ENCODE measurements around the gene RFX1.

Gene RFX1

DNA sequence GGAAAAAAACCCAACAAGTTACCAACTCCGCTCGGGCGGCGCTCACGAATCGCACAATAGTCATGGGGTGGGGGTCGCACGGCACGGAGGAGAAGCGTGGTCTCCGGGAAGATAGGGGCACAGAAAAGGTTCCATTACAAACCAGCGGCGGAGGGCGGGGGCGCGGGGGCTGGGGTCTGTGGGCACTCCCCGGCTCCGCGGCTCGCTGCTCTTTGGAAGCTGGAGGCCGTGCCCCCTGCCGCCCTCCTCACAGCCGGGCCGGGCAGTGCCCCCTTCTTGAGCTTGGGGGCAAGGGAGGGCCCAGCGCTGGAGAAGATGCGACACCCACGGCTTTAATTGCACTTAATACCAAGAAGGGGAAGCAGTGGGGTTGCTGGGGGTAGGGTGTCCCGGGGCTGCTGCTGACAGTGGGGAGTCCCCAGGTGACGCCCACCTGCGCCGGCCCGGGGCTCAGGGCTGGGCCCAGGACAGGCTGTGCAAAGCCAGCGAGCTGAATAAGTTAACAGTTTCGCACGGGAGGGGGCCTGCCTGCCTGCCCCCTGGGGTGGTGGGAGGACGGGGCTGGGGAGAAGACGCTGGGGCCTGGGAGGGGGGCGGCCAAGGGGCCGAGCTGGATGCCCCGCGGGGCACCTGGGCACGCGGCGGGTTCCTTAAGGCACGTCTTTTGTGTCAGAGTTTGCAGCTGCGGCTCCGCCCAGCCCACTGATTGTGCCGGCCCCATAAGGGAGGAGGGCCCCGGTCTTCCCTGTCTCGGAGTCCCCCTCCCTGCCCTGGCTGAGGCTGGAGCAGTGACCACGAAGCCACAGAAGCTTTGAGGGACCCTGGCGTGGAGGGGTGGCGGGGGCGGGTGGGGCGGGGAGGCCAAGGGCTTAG, 44.1 kb downstream of the RFX1 start:
- no peak for DNase-seq (ENCODE audit: extremely low read depth in 1 of 2, low read depth in 1 of 2)

DNA sequence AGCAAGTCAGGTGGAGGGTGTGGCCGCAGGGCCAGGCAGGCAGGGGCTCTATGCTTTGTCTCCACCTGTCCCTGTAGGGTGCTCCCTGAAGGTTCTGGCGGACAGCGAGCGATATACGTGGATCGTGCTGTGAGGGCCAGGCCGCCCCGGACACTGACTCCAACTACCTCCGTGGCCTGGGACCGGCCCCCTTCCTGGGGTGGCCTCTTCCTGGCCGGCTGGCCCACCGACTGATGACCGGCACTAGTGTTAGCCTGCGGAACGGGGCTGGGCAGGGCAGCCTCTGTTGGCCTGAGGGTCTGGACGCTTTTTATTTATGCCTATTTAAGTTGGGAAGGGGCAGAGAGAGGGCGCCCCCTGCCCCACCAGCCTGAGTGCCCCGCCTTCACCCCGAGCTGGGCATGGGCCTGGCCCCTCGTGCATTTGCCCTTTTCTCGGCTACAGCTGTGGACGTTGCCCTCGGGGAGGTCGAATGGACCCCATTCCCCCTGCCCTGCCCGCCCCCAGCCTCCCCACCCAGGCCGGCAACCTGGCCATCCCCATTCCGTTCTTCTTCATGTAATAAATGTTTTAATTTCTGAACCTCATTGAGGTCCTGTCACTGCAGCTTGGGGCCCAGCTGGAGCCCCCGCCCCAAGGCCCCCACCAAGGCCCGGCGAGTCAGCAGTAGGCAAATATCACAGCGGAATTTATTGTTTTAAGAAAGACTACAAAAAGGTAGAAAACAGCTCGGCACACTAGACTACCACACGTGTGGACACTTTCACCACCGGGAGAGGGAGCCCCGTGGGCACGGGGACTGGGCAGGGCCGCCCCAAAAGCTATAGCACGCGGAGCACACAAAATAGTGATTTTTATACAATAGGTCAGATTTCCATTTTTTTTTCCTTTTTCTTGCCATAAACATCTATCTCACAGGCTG, 45.0 kb downstream of the RFX1 start:
- no peak for DNase-seq (ENCODE audit: extremely low read depth in 1 of 2, low read depth in 1 of 2)

DNA sequence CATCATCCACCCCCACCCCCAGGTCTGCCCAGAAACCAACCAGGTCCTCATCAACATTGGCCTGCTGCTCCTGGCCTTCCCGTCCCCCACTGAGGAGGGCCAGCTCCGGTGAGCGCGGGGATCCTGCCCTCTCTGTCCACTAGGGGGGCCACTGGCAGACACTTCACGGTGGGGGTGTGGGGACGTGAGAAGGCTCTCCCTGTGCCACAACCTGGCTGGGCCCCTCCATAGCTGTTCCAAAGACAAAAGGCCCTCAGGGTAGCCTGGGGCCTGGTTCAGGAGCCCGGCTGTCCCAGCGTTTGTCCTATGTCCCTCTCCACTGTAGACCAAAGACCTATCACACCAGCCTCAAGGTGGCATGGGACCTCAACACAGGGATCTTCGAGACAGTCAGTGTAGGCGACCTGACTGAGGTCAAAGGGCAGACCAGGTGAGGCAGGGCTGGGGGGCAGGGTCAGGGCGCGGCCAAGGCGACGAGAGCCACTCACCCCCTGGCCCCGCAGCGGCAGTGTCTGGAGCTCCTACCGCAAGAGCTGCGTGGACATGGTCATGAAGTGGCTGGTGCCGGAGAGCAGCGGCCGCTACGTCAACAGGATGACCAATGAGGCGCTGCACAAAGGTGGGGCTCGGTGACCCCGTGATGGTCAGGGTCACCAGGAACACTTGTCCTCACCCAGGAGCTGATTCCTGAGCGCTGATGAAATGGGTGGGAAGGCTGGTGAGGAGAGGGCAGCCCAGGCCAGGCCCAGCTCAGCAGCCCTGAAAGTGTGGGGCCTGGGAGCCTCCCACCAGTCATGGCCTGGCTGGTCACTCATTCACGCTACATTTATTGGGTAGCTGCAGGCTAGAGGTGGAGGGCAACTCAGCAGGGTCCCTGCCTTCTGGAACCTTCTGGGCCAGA, 45.9 kb downstream of the RFX1 start:
- no peak for DNase-seq (ENCODE audit: extremely low read depth in 1 of 2, low read depth in 1 of 2)

DNA sequence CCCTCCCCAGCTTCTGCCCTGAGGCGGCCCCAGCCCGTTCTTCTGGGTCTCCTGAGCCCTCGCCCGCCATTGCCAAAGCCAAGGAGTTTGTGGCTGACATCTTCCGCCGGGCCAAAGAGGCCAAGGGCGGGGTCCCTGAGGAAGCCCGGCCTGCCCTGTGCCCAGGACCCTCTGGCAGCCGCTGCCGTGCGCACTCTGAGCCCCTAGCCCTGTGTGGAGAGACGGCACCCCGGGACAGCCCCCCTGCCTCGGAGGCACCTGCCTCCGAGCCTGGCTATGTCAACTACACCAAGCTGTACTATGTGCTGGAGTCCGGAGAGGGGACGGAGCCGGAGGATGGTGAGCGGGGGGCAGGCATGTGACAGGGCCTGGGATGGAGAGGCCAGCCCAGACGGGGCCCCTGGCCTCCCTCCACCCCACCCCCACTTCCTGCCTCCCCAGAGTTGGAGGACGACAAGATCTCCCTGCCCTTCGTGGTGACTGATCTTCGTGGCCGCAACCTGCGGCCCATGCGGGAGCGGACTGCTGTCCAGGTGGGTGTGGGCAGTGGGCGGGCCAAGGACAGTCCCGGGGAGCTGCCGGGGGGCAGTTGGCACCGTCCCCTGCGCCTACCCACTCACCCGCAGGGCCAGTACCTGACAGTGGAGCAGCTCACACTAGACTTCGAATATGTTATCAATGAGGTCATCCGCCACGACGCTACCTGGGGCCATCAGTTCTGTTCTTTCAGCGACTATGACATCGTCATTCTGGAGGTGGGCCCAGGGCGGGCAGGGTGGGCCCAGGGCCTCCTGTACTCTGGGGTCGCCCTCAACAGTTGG, 46.8 kb downstream of the RFX1 start:
- DNase-seq (ENCODE audit: extremely low read depth in 1 of 2, low read depth in 1 of 2) = no peak

DNA sequence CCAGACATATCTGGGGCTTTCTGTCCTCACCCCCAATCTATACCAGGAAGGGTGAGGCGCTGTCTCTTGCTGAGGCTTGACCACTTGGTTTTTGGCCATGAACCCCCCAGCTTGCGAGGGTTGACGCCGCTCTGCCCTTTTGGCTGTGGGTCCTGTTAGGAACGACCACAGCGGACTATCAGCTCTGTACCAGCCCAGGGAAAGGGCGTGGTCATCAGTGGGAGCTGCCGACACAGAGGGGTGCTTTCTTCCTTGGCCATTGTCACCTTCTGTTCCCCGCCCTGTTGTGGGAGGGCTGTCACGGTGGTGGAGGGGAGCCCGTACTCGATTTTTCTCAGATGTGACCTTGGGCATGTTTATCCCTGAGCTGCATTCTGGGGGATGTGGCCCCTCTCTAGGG, 48.1 kb downstream of the RFX1 start:
- no peak for DNase-seq (ENCODE audit: extremely low read depth in 1 of 2, low read depth in 1 of 2)

DNA sequence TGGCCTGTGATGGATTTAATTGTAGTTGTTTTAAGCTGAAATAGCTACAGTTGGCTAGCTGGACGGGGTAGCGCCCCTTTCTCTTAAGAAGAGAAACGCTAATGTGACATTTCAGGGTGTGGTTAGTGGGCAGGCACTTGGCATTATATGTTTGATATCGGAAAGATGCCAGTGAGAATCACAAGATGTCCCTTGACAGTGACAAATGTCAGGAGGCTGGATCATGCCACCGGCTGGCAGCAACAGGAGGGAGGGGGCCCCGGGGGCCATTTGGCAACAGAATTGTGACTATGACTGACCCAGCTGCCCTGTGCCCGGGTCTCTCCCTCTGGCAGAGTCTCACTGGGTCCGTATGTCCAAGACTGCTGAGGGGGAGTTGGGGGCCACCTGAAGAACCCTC, 49.1 kb downstream of the RFX1 start:
- DNase-seq (ENCODE audit: extremely low read depth in 1 of 2, low read depth in 1 of 2) = no peak

DNA sequence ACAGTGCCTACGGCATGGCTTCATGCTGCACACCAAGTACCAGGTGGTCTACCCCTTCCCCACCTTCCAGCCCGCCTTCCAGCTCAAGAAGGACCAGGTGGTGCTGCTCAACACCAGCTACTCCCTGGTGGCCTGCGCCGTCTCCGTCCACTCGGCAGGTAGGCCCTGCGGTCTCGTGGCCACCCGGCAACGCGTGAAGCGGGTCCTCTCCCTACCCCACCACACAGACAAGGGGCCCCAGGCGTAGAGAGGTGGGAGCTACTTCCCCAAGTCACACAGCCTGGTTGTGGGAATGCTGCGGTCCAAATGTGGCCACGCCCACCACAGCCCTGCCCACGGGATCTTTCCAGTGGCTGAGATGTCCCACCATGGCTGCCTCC, 49.8 kb downstream of the RFX1 start:
- DNase-seq (ENCODE audit: extremely low read depth in 1 of 2, low read depth in 1 of 2) = no peak

DNA sequence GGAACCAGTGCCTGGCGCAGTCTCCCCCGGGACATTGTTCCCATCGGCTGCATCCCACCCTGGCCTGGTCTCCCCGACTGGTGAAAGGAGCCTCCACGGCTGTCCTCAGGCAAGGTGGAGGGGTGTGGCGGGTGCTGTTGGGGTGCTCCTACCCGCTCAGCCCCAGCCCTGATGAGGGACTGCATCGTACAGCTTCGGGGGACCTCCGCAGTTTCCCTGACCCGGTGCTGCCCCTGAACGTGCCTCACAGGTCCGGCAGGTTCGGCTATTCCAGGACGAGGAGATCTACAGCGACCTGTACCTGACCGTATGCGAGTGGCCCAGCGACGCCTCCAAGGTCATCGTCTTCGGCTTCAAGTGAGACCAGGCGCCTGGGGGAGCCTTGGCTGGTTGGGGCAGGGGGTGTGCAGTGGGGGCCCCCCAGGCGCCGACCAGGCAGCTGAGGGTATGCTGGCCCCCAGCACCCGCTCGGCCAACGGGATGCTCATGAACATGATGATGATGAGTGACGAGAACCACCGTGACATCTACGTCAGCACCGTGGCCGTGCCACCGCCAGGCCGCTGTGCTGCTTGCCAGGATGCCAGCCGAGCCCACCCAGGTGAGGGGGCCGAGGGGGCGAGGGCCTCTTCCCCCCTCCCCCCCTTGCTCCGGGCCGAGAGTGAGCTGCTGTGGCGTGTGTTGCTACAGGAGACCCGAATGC, 50.3 kb downstream of the RFX1 start:
- DNase-seq (ENCODE audit: extremely low read depth in 1 of 2, low read depth in 1 of 2) = no peak

DNA sequence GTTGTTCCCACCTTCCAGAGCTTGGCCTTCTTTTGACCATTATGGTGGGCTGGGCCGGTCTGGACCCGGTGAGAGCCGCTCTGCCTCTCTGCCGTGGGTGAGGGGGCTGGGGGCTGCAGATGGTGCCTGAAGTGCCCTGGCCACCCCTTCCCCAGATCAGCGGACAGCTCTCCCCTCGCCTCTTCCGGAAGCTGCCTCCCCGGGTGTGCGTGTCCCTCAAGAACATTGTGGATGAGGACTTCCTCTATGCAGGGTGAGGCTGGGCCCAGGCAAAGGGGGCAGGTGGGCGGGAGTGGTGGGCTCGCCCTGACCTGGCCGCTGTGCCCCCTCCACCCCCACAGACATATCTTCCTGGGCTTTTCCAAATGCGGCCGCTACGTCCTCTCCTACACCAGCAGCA, 51.9 kb downstream of the RFX1 start:
- DNase-seq (ENCODE audit: extremely low read depth in 1 of 2, low read depth in 1 of 2) = no peak

DNA sequence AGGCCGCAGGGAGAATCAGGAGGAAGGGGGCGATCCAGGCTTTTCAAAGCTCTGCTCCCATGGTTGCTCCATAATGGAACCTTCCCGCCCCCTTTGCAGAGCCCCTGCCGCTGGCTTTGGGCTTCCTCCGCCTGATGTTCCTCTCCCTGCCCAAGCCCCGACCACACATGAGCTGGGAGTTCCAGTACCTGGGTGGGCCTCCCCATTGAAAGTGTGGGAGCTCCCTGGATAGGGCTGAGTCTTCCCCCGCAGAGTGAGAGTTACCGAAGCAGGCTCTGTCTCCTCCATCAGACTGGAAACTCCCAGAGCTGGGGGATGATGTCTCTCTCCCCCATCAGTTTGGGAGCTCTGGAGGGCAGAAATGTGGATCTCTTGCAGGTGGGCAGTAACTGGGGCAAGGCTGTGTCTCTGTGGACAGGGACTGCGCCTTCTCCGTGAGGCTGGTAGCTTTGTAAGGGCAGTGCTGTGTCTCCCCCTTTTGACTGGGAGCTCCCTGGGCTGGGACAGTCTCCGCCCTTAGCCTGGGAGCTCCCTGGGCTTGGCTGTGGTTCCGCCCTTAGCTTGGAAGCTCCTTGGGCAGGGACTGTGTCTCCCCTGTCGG, 53.1 kb downstream of the RFX1 start:
- no peak for DNase-seq (ENCODE audit: extremely low read depth in 1 of 2, low read depth in 1 of 2)

DNA sequence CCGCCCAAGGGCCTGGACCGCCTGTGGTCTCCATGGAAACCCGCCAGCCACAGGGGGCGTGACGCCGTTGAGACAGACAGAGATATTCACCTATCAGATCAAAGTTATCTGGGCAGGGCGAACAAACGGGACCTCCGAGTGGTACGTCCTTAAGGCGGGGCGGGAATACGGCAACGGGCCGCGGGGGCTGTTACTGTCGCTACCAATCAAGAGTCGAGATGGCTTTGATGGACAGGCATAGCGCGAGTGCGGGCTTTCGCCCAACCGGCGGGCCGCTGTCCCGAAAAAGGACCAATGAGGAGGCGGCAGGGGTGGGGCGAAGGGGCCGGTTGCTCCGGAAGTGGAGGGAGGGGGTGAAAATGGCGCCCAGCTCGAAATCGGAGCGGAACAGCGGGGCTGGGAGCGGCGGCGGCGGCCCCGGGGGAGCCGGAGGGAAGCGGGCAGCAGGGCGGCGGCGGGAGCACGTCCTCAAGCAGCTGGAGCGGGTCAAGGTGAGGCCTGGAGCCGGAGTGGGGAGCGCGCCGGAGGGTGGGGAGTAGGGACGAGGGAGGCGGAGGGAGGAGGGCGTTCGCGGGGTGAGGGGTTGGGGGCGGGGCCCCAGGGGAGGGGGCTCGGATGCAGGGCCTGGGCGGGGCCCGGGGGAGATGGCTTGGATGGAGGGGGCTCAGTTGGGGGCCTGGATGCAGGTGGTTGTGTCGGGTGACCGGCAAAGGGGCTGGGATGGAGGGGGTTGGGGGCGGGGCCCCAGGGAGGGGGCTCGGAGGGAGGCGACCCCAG, 53.8 kb downstream of the RFX1 start, which contains the start of gene DCAF15:
Gene DCAF15 (plus strand): TSS at position 356 of the 777 bp plus-strand sequence. CDS start 4 bp downstream, at position 360.
- peak; percentile 97 to 99 for DNase-seq (ENCODE audit: extremely low read depth in 1 of 2, low read depth in 1 of 2)

DNA sequence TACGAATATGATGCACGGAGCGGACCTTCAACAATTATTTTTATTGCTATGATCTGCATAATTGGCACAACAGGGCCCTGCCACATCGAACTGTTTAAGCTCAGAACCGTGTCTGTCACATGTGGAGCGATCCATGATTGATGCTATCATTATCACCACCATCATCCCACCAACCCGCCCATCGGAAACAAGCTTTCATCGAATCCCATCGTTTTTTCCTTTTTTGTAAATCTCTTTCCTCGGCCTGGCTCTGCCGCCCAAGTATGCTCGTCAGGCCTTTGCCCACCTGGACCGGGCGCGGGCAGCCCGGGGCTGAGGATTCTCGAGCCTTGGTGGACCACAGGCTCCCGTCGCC, 54.3 kb downstream of the RFX1 start:
- DNase-seq (ENCODE audit: extremely low read depth in 1 of 2, low read depth in 1 of 2) = no peak

DNA sequence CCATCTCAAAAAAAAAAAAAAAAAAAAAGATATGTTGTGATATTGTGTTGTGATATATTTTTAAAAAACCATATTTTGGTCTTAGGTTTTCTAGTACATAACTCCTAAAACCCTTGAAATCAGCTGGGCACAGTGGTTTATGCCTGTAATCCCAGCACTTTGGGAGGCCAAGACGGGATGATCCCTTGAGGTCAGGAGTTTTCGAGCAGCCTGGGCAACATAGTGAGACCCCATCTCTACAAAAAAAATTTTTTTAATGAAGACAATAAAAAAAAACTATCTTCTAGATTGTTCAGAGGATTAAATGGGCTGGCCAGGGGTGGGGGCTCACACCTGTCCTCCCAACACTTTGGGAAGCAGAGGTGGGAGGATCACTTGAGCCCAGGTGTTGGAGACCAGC, 55.1 kb downstream of the RFX1 start:
- no peak for DNase-seq (ENCODE audit: extremely low read depth in 1 of 2, low read depth in 1 of 2)

DNA sequence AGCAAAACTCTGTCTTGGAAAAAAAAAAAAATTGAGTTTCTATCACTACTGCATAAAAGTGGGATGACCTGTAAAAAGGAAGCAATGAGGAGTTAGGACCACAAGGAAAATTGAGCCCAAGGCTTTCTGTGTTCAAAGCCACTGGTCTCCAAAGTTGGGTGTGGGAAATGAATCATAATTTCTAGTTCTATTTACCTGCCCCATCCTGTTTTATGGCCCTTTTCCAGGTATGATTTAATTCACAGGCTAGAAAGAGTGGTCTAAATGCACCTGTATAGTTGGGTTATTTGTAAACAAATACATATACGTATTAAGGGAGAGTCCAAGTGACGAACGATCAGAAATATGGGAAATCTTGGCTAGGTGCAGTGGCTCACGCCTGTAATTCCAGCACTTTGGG, 59.7 kb downstream of the RFX1 start:
- DNase-seq (ENCODE audit: extremely low read depth in 1 of 2, low read depth in 1 of 2) = no peak

DNA sequence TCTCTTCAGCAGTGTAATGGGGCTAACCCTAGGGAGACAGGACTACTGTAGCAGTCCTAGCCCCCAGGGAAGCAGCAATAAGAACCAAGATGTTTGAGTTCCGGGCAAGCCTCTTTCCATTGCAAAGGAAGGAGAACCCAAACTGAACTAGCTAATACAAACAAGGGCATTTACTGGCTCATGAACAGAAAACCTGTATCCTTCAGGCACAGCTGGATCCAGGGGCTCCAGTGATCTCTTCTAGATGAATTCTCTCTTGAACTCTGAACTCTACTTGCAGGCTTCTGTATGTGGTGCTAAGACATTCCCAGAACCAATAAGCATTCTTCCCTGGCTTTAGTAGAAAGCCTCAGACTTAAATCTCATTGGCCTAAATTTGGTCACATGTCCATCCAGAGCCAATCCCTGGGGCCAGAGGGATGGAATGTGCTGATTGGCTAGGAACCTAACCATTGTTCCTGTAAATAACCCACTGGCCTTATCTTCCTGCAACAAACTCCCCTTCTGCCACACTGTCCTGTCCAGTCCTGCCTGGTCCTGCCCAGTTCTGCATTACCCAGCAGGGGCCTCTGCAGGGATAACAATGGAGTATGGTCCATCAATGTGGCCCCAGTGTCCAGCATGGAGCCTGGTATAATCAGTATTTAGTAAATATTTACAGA, 64.0 kb downstream of the RFX1 start:
- no peak for DNase-seq (ENCODE audit: extremely low read depth in 1 of 2, low read depth in 1 of 2)

DNA sequence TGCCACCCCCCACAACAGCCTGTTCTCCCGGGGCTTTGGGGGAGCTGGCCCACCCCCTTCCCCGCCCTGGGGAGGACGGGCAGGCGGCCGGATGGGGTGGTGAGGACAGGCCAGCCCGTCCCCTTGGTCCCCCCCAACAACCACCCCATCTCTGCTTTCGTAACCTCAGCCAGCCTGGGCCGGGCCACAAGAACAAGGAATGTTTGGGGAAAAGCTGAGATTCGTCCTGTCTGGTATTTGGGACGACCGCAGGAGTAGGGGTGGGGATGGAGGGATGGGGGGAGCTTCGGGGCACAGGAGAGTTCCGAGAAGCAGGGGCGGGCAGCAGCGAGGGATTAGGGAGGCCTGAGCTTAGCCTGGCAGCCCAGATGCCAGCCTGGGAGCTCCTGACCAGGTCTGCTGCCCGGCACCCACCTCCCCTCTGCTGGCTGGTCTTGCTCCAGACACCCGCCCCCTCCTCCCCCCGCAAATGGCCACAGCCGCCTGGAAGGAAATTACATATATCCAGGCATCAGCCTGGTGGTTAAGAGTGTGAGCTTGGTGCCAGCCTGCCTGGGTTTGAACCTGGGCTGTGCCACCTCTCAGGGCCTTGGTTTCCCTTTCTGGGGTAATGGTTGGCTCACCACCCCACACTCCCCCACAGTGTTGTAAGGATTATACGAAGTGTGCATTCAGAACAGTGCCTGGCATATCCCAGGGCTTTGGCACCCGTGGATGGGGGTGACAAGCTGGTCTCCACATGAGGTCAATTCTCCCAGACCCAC, 67.6 kb downstream of the RFX1 start, which contains the start of gene PODNL1:
Gene PODNL1 (minus strand): TSS at position 117 of the 764 bp plus-strand sequence. CDS start 236 bp downstream, outside the sequence.
- DNase-seq (ENCODE audit: extremely low read depth in 1 of 2, low read depth in 1 of 2) = no peak
